HEK293T (cell line): ENCODE results near the gene PLA2G2E.

ENCODE experiments used
- CTCF ChIA-PET: fragments of 350-600 bp; formaldehyde crosslinking; extraction: SDS; loops from one replicate; lab custom pipeline; 2021; ENCODE audit warnings: antibody characterized with exemption, inconsistent platforms; lab: Yijun Ruan, JAX
- POLR2A ChIA-PET: fragments of 350-600 bp; formaldehyde crosslinking; extraction: SDS; loops from one replicate; lab custom pipeline; 2020; ENCODE audit warnings: antibody characterized with exemption, inconsistent platforms; lab: Yijun Ruan, JAX
- DNase-seq: peaks from one replicate; pipeline ENCODE4 v3.0.0; 2012; ENCODE audit warnings: mixed read lengths; ENCODE audit errors: extremely low spot score
- ARNT ChIP-seq: fragments of 450-650 bp; IDR thresholded peaks from 2 replicates; pipeline ENCODE4 v1.6.1; 2017; ENCODE audit warnings: mild to moderate bottlenecking
- BHLHE40 ChIP-seq: fragments of 450-650 bp; IDR thresholded peaks from 2 replicates; pipeline ENCODE4 v1.6.1; 2016; ENCODE audit warnings: mild to moderate bottlenecking, moderate library complexity, borderline replicate concordance
- CTBP1 ChIP-seq: fragments of 450-650 bp; IDR thresholded peaks from 2 replicates; pipeline ENCODE4 v1.6.1; 2016; ENCODE audit warnings: borderline replicate concordance
- ELF4 ChIP-seq: fragments of 450-650 bp; IDR thresholded peaks from 2 replicates; pipeline ENCODE4 v1.6.1; 2017; ENCODE audit warnings: antibody characterized with exemption
- FOXA1 ChIP-seq: fragments of 450-650 bp; IDR thresholded peaks from 2 replicates; pipeline ENCODE4 v1.6.1; 2016; ENCODE audit warnings: mild to moderate bottlenecking
- FOXK2 ChIP-seq: fragments of 450-650 bp; IDR thresholded peaks from 2 replicates; pipeline ENCODE4 v1.6.1; 2016; ENCODE audit warnings: mild to moderate bottlenecking
- FOXM1 ChIP-seq: fragments of 450-650 bp; IDR thresholded peaks from 2 replicates; pipeline ENCODE4 v1.6.1; 2017; ENCODE audit warnings: mild to moderate bottlenecking, borderline replicate concordance
- HDGF ChIP-seq: fragments of 450-650 bp; IDR thresholded peaks from 2 replicates; pipeline ENCODE4 v1.6.1; 2017; ENCODE audit warnings: antibody characterized with exemption, borderline replicate concordance
- L3MBTL2 ChIP-seq: fragments of 450-650 bp; conservative IDR thresholded peaks from 2 replicates; pipeline ENCODE4 v1.6.1; 2016; ENCODE audit warnings: mild to moderate bottlenecking
- LEF1 ChIP-seq: fragments of 450-650 bp; IDR thresholded peaks from 2 replicates; pipeline ENCODE4 v1.6.1; 2017; ENCODE audit warnings: mild to moderate bottlenecking, borderline replicate concordance
- NFRKB ChIP-seq: fragments of 450-650 bp; IDR thresholded peaks from 2 replicates; pipeline ENCODE4 v1.6.1; 2016; ENCODE audit warnings: mild to moderate bottlenecking, moderate library complexity
- PKNOX1 ChIP-seq: fragments of 450-650 bp; IDR thresholded peaks from 2 replicates; pipeline ENCODE4 v1.6.1; 2016
- SP1 ChIP-seq: fragments of 450-650 bp; IDR thresholded peaks from 2 replicates; pipeline ENCODE4 v1.6.1; 2017
- SUZ12 ChIP-seq: fragments of 450-650 bp; IDR thresholded peaks from 2 replicates; pipeline ENCODE4 v1.6.1; 2016; ENCODE audit warnings: mild to moderate bottlenecking
- TARDBP ChIP-seq: fragments of 450-650 bp; IDR thresholded peaks from 2 replicates; pipeline ENCODE4 v1.6.1; 2016
- ZNF384 ChIP-seq: fragments of 450-650 bp; IDR thresholded peaks from 2 replicates; pipeline ENCODE4 v1.6.1; 2016

Gene PLA2G2E

GRCh38 chr1:19926296-19927129 lies 3.1 kb upstream of the PLA2G2E start:
- DNase-seq: no peak
- CTCF ChIA-PET: no interaction called here
- POLR2A ChIA-PET: no interaction called here
- TF ChIP-seq NFRKB (no peak), FOXA1 (no peak), SUZ12 (no peak), ZNF384 (no peak), L3MBTL2 (no peak)

- no peak for TF ChIP-seq BHLHE40
- TF ChIP-seq HDGF: no peak
- no peak for TF ChIP-seq LEF1
- TF ChIP-seq ZNF384: no peak
- no peak for TF ChIP-seq ARNT
- no peak for DNase-seq
- POLR2A ChIA-PET: no interaction called here
- CTCF ChIA-PET: no interaction called here
Observed at GRCh38 chr1:19925342-19926070, 2.1 kb upstream of the PLA2G2E start.

DNA sequence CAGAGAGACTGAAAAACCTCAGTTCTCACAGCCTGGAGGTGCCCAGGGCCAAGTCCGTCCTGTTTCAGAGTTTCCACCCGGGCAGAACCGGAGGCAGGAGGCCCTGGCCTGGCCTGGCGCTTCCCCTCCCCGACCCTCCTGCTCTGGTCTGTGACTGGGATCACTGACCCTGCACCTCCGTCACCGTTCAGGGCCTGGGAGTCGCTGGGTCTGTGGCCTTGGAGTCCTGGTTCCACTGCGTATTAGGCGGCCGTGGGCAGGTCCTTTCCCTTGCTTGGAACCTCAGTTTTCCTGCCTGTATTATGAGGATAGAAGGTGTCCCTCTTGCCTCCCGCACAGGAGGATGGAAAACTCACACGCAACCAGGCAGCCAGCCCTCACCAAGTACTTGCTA lies 533 bp upstream of the PLA2G2E start:
- TF ChIP-seq NFRKB (no peak), L3MBTL2 (no peak), TARDBP (no peak), PKNOX1 (no peak), ARNT (no peak), FOXK2 (no peak), SP1 (no peak), HDGF (no peak), LEF1 (no peak)
- ChIA-PET CTCF (no interaction called here), POLR2A (no interaction called here)
- no peak for DNase-seq

DNA sequence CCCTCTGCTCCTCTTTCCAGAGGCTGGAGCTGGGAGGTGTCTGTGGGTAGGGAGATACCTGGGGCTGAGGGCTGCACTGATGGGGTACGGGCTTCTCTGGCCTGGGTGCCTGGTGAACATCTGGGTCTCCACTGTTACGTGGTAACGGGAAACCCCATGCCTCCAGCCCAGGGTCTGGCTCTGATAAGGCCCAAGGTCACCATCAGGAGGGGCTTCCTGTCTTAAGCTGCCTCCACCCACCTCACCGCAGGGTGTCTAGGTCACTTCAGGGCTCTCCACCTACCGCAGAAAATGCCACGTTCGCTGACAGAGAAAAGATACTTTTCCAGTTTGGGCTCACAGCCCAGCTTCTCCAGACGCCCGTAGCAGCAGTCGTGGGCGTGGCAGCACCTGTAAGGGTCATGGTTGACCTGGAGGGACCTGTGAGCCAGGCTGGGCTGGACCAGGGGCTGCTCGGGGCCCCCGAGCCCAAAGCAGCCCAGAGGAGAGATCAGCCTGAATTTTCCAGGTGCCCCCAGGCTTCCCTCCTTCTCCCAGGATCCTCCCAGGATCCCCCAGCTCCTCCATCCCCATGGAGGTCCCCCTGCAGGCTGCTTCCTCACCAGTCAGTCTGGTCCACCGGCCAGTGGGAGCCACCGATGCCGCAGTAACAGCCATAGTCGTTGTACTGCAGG lies 1.3 kb downstream of the PLA2G2E start:
- CTCF ChIA-PET: interaction anchor here (1.0 to 1.4 kb wide), 2 partner anchors 40 to 230 kb away, joined by 3 to 4 read pairs; partner anchors contain the start of gene OTUD3
- POLR2A ChIA-PET: no interaction called here
- TF ChIP-seq FOXA1 (no peak), SUZ12 (no peak), ELF4 (no peak), CTBP1 (no peak), FOXK2 (no peak), NFRKB (no peak), L3MBTL2 (no peak), FOXM1 (no peak), TARDBP (no peak), SP1 (no peak), ARNT (no peak), BHLHE40 (no peak), PKNOX1 (no peak), ZNF384 (no peak), HDGF (no peak), LEF1 (no peak)
- no peak for DNase-seq

GRCh38 chr1:19921310-19921709 lies 2.1 kb downstream of the PLA2G2E start:
- ChIA-PET CTCF (interaction anchor here (1.0 to 1.4 kb wide), 2 partner anchors 39 to 231 kb away, joined by 3 to 4 read pairs; partner anchors contain the start of gene OTUD3), POLR2A (interaction anchor here (1.0 kb wide), 1 partner anchor 11 kb away, joined by 3 read pairs; no protein-coding TSS in a partner anchor)
- TF ChIP-seq LEF1 (no peak), ELF4 (no peak), SUZ12 (no peak), L3MBTL2 (no peak), PKNOX1 (no peak), HDGF (no peak), TARDBP (no peak), FOXM1 (no peak), ZNF384 (no peak), CTBP1 (no peak), SP1 (no peak), NFRKB (no peak), FOXA1 (no peak), ARNT (no peak), FOXK2 (no peak), BHLHE40 (no peak)
- DNase-seq: no peak
